NCI-H526 (cell line): Measurements from ENCODE around the gene ZNF76.
A peak's percentile ranks its signal among the peaks of the same experiment; 100 is the strongest.

ENCODE experiments used
- DNase-seq, 2 experiments: peaks; one replicate each; lab custom pipeline; 2025; lab: John Stamatoyannopoulos, UW

The ZNF76 gene

GRCh38 chr6:35330541-35331119 is 71.1 kb downstream of the ZNF76 start:
- DNase-seq: no peak

GRCh38 chr6:35332074-35332887 is 72.7 kb downstream of the ZNF76 start:
- DNase-seq: peak; percentile 21 to 66

- no peak for DNase-seq
These were observed 82.0 kb downstream of the ZNF76 start for GRCh38 chr6:35341557-35341956.

GRCh38 chr6:35342258-35343091 is 82.9 kb downstream of the ZNF76 start, which contains the start of gene PPARD:
TSS of gene PPARD (plus strand) at chr6:35342558. CDS start at chr6:35411088, 68,530 bp downstream.
- peak; percentile 85 to 95 for DNase-seq

GRCh38 chr6:35343092-35343834 is 83.7 kb downstream of the ZNF76 start:
- DNase-seq: no peak

- DNase-seq: no peak
These were observed 84.5 kb downstream of the ZNF76 start for GRCh38 chr6:35343835-35344550.
